Lung microvascular endothelial cell (primary cell): ENCODE results near the gene PCDHB12. TPM values are rescaled to one million over a fixed set of nuclear protein-coding genes. Genes with fewer than 3 reads are reported as not detected.
A peak's percentile ranks its signal among the peaks of the same experiment; 100 is the strongest.

Source experiments
- DNase-seq, 2 donors: peaks; one replicate each; pipeline versions ENCODE4 v3.0.0 to v3.0.0-alpha.2; 2010; ENCODE audit warnings: low read depth in 2 of 2
- total RNA-seq: library from RNA; depleted of rRNA; stranded (reverse); fragments of >200 nt; gene quantifications from 2 replicates; pipeline ENCODE4 v1.2.1, GENCODE V29; 2014

The PCDHB12 gene
- total RNA-seq, 1 donor from 2014 or later = 1.4 TPM

GRCh38 chr5:141260458-141261237 is 52.1 kb downstream of the PCDHB12 start:
- peak; percentile 14 for DNase-seq

- DNase-seq = no peak
These were observed 52.7 kb downstream of the PCDHB12 start for GRCh38 chr5:141261238-141261546.

Other genes starting within 250 kb of the PCDHB12 start
- gene PCDHAC2, start 242.2 kb upstream of the PCDHB12 start, total RNA-seq = 0.20 and 0.22 TPM in 2 replicates
- not detected in 2 replicates for gene PCDHB1, start 157.3 kb upstream of the PCDHB12 start, total RNA-seq
- gene PCDHB2, start 114.1 kb upstream of the PCDHB12 start, total RNA-seq = 1.3 and 2.2 TPM in 2 replicates
- 0.22 and 0.60 TPM in 2 replicates for gene PCDHB3, start 108.2 kb upstream of the PCDHB12 start, total RNA-seq
- gene PCDHB4, start 86.9 kb upstream of the PCDHB12 start, total RNA-seq = 0.20 and 0.22 TPM in 2 replicates
- gene PCDHB5, start 73.5 kb upstream of the PCDHB12 start, total RNA-seq = 0.87 and 1.8 TPM in 2 replicates
- under 0.01 and 0.20 TPM in 2 replicates for gene PCDHB6, start 58.7 kb upstream of the PCDHB12 start, total RNA-seq
- 0.44 and 2.4 TPM in 2 replicates for gene PCDHB7, start 36.1 kb upstream of the PCDHB12 start, total RNA-seq
- 0.40 and 0.44 TPM in 2 replicates for gene PCDHB8, start 30.9 kb upstream of the PCDHB12 start, total RNA-seq
- 0.22 and 0.99 TPM in 2 replicates for gene PCDHB16, start 26.3 kb upstream of the PCDHB12 start, total RNA-seq
- 0.22 and 0.40 TPM in 2 replicates for gene PCDHB9, start 21.6 kb upstream of the PCDHB12 start, total RNA-seq
- 0.44 and 1.8 TPM in 2 replicates for gene PCDHB10, start 16.4 kb upstream of the PCDHB12 start, total RNA-seq
- gene PCDHB11, start 9.1 kb upstream of the PCDHB12 start, total RNA-seq = 0.44 and 1.8 TPM in 2 replicates
- gene PCDHB13, start 5.2 kb downstream of the PCDHB12 start, total RNA-seq = 0.87 and 2.6 TPM in 2 replicates
- 1.1 and 1.4 TPM in 2 replicates for gene PCDHB14, start 14.6 kb downstream of the PCDHB12 start, total RNA-seq
- gene PCDHB15, start 36.7 kb downstream of the PCDHB12 start, total RNA-seq = 0.44 and 1.4 TPM in 2 replicates
- under 0.01 and 0.20 TPM in 2 replicates for gene SLC25A2, start 95.3 kb downstream of the PCDHB12 start, total RNA-seq
- 56.7 and 63.5 TPM in 2 replicates for gene TAF7, start 112.1 kb downstream of the PCDHB12 start, total RNA-seq
- 0.40 and 0.44 TPM in 2 replicates for gene PCDHGA1, start 121.8 kb downstream of the PCDHB12 start, total RNA-seq
- gene PCDHGA2, start 130.0 kb downstream of the PCDHB12 start, total RNA-seq = 0.65 and 0.79 TPM in 2 replicates
- 0.40 and 0.44 TPM in 2 replicates for gene PCDHGA3, start 135.1 kb downstream of the PCDHB12 start, total RNA-seq
- gene PCDHGB1, start 141.4 kb downstream of the PCDHB12 start, total RNA-seq = 0.87 and 1.6 TPM in 2 replicates
- 2.0 TPM in 2 replicates for gene PCDHGA4, start 146.3 kb downstream of the PCDHB12 start, total RNA-seq
- 1.3 and 1.4 TPM in 2 replicates for gene PCDHGB2, start 151.3 kb downstream of the PCDHB12 start, total RNA-seq
- gene PCDHGA5, start 155.4 kb downstream of the PCDHB12 start, total RNA-seq = 0.44 and 0.60 TPM in 2 replicates
- gene PCDHGB3, start 161.5 kb downstream of the PCDHB12 start, total RNA-seq = 2.0 and 3.8 TPM in 2 replicates
- 1.7 and 2.4 TPM in 2 replicates for gene PCDHGA6, start 165.2 kb downstream of the PCDHB12 start, total RNA-seq
- 0.65 and 0.99 TPM in 2 replicates for gene PCDHGA7, start 174.0 kb downstream of the PCDHB12 start, total RNA-seq
- gene PCDHGB4, start 179.0 kb downstream of the PCDHB12 start, total RNA-seq = 8.3 and 10.1 TPM in 2 replicates
- gene PCDHGA8, start 183.9 kb downstream of the PCDHB12 start, total RNA-seq = 1.1 and 1.2 TPM in 2 replicates
- gene PCDHGB5, start 189.2 kb downstream of the PCDHB12 start, total RNA-seq = 7.4 and 9.5 TPM in 2 replicates
- 0.87 and 2.2 TPM in 2 replicates for gene PCDHGA9, start 194.1 kb downstream of the PCDHB12 start, total RNA-seq
- gene PCDHGB6, start 199.3 kb downstream of the PCDHB12 start, total RNA-seq = 1.3 and 2.4 TPM in 2 replicates
- 2.6 and 5.0 TPM in 2 replicates for gene PCDHGA10, start 204.3 kb downstream of the PCDHB12 start, total RNA-seq
- gene PCDHGB7, start 209.0 kb downstream of the PCDHB12 start, total RNA-seq = 4.1 and 6.2 TPM in 2 replicates
- 4.1 and 4.4 TPM in 2 replicates for gene PCDHGA11, start 212.3 kb downstream of the PCDHB12 start, total RNA-seq
- gene PCDHGA12, start 221.8 kb downstream of the PCDHB12 start, total RNA-seq = 1.8 and 2.8 TPM in 2 replicates